Activated T-helper 17 cell treated with anti-CD3 and anti-CD28 coated beads, Interleukin-2, amount 50 U/mL, for 72 hours (primary cell): ENCODE data around the gene GSK3B. TPM values are rescaled to one million over a fixed set of nuclear protein-coding genes. Genes with fewer than 3 reads are reported as not detected.

Experiments
- ATAC-seq: fragments of 150-1000 bp; cut with Tn5 transposase; replicated peaks from 2 replicates; pipeline ENCODE4 v1.10.0; 2021; ENCODE audit warnings: mild to moderate bottlenecking, moderate library complexity
- H3K27ac Mint-ChIP-seq: one replicate; pipeline ENCODE4 v1.8.0; 2022; ENCODE audit warnings: mixed read lengths
- H3K27me3 Mint-ChIP-seq: one replicate; pipeline ENCODE4 v1.8.0; 2022; ENCODE audit warnings: mixed read lengths
- H3K36me3 Mint-ChIP-seq: one replicate; pipeline ENCODE4 v1.8.0; 2022; ENCODE audit warnings: low read depth, mild to moderate bottlenecking, mixed read lengths
- H3K4me1 Mint-ChIP-seq: one replicate; pipeline ENCODE4 v1.8.0; 2022; ENCODE audit warnings: mixed read lengths
- H3K4me3 Mint-ChIP-seq: one replicate; pipeline ENCODE4 v1.8.0; 2022; ENCODE audit warnings: mild to moderate bottlenecking, mixed read lengths
- H3K9me3 Mint-ChIP-seq: one replicate; pipeline ENCODE4 v1.8.0; 2022; ENCODE audit warnings: mixed read lengths
- total RNA-seq, 2 donors: library from RNA; stranded (reverse); gene quantifications; one replicate each; pipeline ENCODE4 v1.2.3, GENCODE V29; 2022

The GSK3B gene
- total RNA-seq, 2 donors from 2014 or later, result 31.5 to 36.9 TPM

DNA sequence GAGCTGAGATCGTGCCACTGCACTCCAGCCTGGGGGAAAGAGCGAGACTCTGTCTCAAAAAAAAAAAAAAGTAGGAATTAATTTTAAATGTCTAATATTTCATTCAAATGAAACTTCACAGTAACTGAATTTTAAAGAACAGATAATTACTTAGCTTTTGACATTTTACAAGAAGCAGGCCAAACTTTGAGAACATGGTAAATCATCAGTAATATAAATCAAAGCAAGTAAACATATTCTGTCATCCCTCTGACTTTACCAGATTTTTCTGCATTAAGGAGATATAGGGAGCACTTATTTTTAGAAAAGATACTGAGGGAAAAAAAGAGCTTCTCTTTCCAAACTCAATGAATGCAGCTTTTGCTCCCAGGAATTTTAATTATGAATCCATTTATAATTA is 275.3 kb downstream of the GSK3B start:
- H3K27ac Mint-ChIP-seq, result no peak overlapping the region
- ATAC-seq, result no peak
- H3K4me3 Mint-ChIP-seq, result no peak overlapping the region
- H3K36me3 Mint-ChIP-seq, result no peaks in the 10 kb centered on the region
- no peaks in the 10 kb centered on the region for H3K4me1 Mint-ChIP-seq
- peaks cover 4% of the 10 kb centered on the region for H3K27me3 Mint-ChIP-seq
- H3K9me3 Mint-ChIP-seq, result no peaks in the 10 kb centered on the region

DNA sequence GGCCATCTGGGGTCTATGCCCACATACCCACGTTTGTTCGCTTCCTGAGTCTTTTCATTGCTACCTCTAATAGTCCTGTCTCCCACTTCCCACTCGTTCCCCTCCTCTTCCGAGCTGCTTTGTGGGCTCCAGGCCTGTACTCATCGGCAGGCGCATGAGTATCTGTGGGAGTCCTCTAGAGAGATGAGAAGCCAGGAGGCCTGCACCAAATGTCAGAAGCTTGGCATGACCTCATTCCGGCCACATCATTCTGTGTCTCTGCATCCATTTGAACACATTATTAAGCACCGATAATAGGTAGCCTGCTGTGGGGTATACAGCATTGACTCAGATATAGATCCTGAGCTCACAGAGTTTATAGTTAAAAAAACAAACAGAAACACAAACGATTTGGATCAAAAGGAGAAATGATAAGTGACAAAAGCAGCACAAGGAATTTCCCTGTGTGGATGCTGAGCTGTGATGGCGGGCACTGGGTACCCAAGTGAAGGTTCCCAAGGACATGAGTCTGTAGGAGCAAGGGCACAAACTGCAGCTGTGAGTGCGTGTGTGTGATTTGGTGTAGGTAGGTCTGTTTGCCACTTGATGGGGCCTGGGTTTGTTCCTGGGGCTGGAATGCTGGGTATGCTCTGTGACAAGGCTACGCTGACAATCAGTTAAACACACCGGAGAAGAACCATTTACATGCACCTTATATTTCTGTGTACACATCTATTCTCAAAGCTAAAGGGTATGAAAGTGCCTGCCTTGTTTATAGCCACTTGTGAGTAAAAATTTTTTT is 276.5 kb downstream of the GSK3B start:
- no peaks in the 10 kb centered on the region for H3K36me3 Mint-ChIP-seq
- H3K4me3 Mint-ChIP-seq, result no peak overlapping the region
- ATAC-seq, result no peak
- H3K9me3 Mint-ChIP-seq, result no peaks in the 10 kb centered on the region
- H3K27me3 Mint-ChIP-seq, result peaks cover 4% of the 10 kb centered on the region
- H3K27ac Mint-ChIP-seq, result no peak overlapping the region
- no peaks in the 10 kb centered on the region for H3K4me1 Mint-ChIP-seq

DNA sequence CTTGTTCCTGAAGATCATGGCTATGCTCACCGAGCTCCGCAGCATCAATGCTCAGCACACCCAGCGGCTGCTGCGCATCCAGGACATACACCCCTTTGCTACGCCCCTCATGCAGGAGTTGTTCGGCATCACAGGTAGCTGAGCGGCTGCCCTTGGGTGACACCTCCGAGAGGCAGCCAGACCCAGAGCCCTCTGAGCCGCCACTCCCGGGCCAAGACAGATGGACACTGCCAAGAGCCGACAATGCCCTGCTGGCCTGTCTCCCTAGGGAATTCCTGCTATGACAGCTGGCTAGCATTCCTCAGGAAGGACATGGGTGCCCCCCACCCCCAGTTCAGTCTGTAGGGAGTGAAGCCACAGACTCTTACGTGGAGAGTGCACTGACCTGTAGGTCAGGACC is 277.2 kb downstream of the GSK3B start:
- Mint-ChIP-seq H3K4me3 (no peak overlapping the region), H3K27ac (no peak overlapping the region), H3K4me1 (no peaks in the 10 kb centered on the region), H3K9me3 (no peaks in the 10 kb centered on the region), H3K27me3 (peaks cover 4% of the 10 kb centered on the region), H3K36me3 (no peaks in the 10 kb centered on the region)
- no peak for ATAC-seq

DNA sequence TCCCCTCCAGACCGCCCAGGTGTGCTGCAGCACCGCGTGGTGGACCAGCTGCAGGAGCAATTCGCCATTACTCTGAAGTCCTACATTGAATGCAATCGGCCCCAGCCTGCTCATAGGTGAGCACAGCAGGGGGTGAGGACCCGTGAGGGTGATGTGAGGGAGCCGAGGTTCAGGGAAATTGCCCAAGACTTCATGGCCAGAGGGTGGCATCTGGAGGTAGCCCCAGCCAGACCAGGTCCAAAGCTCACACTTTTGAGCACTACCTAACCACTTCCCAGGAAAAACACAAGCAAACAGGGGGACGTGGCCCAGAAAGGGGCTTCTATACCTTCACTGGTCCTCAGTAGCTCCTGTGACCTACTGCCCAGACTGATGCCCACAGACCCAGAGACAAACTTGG is 278.5 kb downstream of the GSK3B start:
- Mint-ChIP-seq H3K4me3 (no peak overlapping the region), H3K27me3 (peaks cover 4% of the 10 kb centered on the region), H3K27ac (no peak overlapping the region), H3K4me1 (peaks cover 3% of the 10 kb centered on the region), H3K9me3 (no peaks in the 10 kb centered on the region), H3K36me3 (no peaks in the 10 kb centered on the region)
- no peak for ATAC-seq

DNA sequence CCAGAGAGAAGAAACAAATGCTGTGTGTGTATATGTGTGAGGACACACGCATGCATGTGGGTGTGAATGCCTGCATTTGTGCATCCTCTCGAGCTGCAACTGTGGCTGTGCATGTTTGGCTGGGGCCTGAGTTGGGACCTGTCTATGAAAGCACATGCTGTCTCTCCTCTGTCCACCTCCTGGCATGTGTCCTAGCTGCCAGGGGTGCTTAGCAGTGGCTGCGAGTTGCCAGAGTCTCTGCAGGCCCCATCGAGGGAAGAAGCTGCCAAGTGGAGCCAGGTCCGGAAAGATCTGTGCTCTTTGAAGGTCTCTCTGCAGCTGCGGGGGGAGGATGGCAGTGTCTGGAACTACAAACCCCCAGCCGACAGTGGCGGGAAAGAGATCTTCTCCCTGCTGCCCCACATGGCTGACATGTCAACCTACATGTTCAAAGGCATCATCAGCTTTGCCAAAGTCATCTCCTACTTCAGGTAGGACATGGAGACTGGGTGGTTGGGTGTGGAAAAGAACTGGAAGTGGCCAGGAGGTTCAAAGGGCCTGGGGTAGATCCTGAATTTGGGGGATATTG is 281.7 kb downstream of the GSK3B start:
- Mint-ChIP-seq H3K36me3 (no peaks in the 10 kb centered on the region), H3K9me3 (no peaks in the 10 kb centered on the region), H3K27me3 (peaks cover 4% of the 10 kb centered on the region), H3K4me1 (peaks cover 11% of the 10 kb centered on the region), H3K4me3 (no peak overlapping the region), H3K27ac (no peak overlapping the region)
- ATAC-seq, result no peak

DNA sequence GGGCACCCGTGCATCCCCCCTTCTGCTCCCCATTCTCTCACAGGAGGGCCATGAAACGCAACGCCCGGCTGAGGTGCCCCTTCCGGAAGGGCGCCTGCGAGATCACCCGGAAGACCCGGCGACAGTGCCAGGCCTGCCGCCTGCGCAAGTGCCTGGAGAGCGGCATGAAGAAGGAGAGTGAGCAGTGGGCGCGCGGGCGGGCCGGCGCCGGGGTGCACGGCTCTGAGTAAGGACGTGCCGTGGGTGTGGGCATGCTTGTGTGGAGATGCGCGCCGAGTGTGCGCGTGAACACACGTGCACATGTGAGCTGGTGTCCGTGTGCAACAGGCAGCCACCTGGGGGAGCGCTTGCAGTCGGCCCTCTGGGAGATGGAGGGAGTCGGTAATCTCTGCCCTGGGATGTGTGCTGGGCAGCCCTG is 284.2 kb downstream of the GSK3B start:
- peaks cover 11% of the 10 kb centered on the region for H3K4me1 Mint-ChIP-seq
- peak; percentile 90 for ATAC-seq
- H3K27me3 Mint-ChIP-seq, result peaks cover 4% of the 10 kb centered on the region
- H3K4me3 Mint-ChIP-seq, result peak overlapping the region; percentile 86
- H3K9me3 Mint-ChIP-seq, result no peaks in the 10 kb centered on the region
- H3K36me3 Mint-ChIP-seq, result no peaks in the 10 kb centered on the region
- H3K27ac Mint-ChIP-seq, result peak overlapping the region; percentile 68

DNA sequence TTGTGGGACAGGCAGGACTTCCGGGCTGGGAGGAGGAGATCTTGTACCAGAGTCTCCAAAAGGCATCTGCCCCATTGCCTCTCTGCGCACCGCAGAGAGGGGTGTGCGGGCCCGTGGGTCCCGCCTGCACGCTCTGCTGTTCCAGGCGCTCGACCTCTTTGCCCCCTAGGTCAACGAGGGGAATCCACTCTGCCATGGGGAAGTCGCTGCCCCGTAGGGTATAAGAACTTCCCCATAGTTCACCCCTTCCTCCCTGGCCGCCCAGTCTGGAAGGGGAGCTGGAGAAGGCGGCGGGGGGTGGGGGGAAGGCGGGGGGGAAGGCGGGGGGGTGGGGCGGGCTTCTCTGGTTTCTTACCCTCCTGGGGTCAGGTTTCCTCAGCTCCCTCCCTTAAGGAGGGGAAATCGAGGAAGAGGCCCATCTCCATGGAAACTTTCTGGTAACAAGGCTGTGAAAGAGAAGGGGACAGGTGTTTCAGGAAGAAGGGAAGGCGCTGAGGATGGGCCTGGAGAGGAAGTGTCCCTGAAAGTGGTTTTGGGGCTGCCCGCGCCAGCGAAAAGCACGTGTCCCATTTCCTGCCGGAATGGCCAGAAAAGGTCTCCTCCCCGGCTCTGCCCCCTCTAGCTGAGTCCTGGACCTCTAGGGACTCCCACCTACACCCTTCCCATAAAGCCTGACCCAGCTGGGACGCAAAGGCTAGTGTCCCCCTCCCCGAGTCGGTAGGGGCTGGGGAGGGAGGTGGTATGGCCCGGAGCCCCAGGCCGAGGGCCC is 284.8 kb downstream of the GSK3B start:
- no peaks in the 10 kb centered on the region for H3K9me3 Mint-ChIP-seq
- peak overlapping the region; percentile 86 for H3K4me3 Mint-ChIP-seq
- peaks cover 11% of the 10 kb centered on the region for H3K4me1 Mint-ChIP-seq
- ATAC-seq, result peak; percentile 32
- peaks cover 3% of the 10 kb centered on the region for H3K27me3 Mint-ChIP-seq
- H3K27ac Mint-ChIP-seq, result peak overlapping the region; percentile 68
- no peaks in the 10 kb centered on the region for H3K36me3 Mint-ChIP-seq

DNA sequence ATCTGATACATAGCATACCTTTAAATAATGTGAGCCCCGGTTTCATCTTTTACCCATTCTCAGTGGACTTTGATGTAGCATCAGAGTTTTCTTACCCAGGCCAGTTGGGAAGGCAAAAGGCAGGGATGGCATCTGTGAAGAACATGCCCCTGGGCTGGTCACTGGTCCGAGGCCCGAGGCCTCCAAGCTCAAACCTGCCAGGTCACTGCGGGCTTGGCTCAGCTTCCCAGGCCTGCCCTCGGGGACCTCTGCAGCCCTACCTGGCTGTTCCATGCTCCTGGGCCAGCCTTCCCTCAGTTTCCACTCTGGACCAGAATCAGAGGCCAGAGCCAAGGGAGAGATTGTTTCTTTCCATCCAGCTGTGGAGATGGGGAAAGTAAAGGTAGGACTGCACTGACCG is 285.4 kb downstream of the GSK3B start:
- Mint-ChIP-seq H3K9me3 (no peaks in the 10 kb centered on the region), H3K27me3 (no peaks in the 10 kb centered on the region), H3K36me3 (no peaks in the 10 kb centered on the region), H3K27ac (no peak overlapping the region), H3K4me1 (peaks cover 11% of the 10 kb centered on the region), H3K4me3 (peak overlapping the region; percentile 86)
- ATAC-seq, result no peak

DNA sequence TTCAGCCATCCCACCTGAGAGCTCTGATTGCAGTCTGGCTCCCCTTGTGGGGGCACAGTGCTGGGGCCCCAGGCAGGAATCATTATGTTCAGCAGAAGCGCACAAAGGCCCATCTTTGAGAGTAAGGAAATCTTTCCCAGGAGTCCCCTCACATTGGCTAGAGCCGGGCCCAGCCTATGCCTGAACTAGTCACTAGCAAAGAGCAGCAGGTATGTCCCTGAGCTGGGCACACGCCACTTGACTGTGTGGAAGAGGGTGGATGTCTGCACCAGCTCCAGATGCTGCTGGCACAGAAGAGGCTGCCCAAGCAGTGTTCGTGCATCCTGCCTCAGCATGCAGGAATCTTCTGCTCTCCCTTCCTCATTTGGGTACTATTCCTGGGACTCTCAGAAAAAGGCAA is 286.0 kb downstream of the GSK3B start:
- peak overlapping the region; percentile 86 for H3K4me3 Mint-ChIP-seq

DNA sequence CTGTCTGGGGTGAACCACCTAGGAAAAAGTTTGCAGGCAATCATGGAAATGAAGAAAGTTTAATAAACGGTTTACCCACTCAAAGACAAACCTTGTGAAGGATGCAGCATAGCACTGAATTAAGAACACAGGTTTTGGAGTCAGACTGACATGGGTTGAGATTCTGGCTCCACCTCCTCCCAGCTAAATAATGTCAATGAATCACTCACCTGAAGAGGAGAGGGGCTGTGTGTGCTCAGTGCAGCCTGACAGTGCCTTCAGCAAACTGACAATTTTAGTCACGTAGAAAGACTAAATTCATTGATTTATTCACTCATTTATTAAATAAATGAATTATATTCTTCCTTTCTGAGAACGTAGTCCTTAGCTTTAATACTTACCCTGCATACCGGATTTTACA is 293.4 kb downstream of the GSK3B start:
- no peak for ATAC-seq
- Mint-ChIP-seq H3K9me3 (no peaks in the 10 kb centered on the region), H3K4me3 (no peak overlapping the region)

More for the DNA sequence above, 286.0 kb downstream of the GSK3B start:
- peaks cover 11% of the 10 kb centered on the region for H3K4me1 Mint-ChIP-seq
- H3K9me3 Mint-ChIP-seq, result no peaks in the 10 kb centered on the region
- H3K36me3 Mint-ChIP-seq, result no peaks in the 10 kb centered on the region
- ATAC-seq, result no peak
- no peaks in the 10 kb centered on the region for H3K27me3 Mint-ChIP-seq
- no peak overlapping the region for H3K27ac Mint-ChIP-seq

DNA sequence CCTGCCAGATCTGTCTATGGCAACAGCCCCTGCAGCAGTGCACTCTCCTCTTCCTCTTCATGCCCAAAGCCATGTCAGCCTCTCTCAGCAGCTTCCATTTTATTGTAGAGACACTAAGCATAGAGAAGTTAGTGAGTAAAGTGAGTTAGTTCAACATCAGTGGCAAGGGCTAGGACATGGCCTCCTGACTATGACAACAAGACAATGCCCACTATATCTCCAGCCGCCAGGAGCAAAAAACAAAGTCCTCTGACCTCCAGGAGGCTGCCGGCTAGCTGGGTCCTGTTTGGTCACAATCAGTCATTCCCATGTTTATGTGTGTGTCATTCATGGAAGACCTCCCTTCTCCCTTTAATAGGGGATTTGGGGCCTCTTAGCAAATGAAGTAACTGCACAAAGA is 297.5 kb downstream of the GSK3B start:
- H3K36me3 Mint-ChIP-seq, result no peaks in the 10 kb centered on the region
- H3K27me3 Mint-ChIP-seq, result peaks cover 16% of the 10 kb centered on the region
- H3K9me3 Mint-ChIP-seq, result no peaks in the 10 kb centered on the region
- H3K27ac Mint-ChIP-seq, result no peak overlapping the region
- no peak overlapping the region for H3K4me3 Mint-ChIP-seq
- ATAC-seq, result no peak
- H3K4me1 Mint-ChIP-seq, result no peaks in the 10 kb centered on the region

More for the DNA sequence above, 293.4 kb downstream of the GSK3B start:
- Mint-ChIP-seq H3K27ac (no peak overlapping the region), H3K4me1 (no peaks in the 10 kb centered on the region), H3K27me3 (peaks cover 16% of the 10 kb centered on the region), H3K36me3 (no peaks in the 10 kb centered on the region)

DNA sequence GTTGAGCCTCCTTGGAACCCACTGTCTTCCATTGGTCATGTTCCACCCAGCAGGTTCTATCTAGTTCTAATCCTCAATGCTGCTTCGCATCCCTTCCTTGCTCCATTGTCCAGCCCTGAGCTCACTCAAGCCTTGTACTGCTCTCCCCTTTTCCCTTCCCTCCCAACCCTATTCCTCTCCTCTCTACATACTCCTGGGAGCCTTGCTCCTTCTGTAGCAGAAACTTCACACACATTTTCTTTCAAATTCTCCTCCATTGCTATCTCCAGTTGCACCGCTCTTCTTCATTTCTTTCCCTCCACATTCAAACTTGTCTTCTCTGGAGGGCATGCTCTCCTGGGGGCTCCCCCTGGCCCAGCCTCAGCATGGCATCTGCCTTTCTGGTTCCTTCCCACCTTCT is 297.9 kb downstream of the GSK3B start:
- H3K27ac Mint-ChIP-seq, result no peak overlapping the region
- H3K4me1 Mint-ChIP-seq, result no peaks in the 10 kb centered on the region
- no peaks in the 10 kb centered on the region for H3K9me3 Mint-ChIP-seq
- H3K27me3 Mint-ChIP-seq, result peaks cover 16% of the 10 kb centered on the region
- no peak overlapping the region for H3K4me3 Mint-ChIP-seq
- no peak for ATAC-seq
- H3K36me3 Mint-ChIP-seq, result no peaks in the 10 kb centered on the region

DNA sequence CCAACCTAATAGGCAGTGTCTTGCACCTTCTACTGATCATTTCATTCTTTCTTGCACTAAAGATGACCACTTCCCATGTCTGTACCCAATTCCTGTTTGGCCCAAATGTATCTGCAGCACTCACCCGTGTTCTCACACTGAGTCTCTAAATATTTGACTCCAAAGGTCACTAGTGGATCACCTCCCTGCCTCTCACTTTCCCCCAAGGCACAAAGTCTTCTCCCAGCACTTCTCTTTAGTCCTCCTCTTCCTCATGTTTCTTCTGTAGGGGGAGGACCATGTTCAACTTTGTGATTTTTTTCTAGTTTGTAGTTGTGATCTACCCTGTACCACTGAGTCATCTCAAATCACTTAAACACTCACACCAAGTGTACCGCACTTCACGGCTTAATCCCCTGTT is 298.4 kb downstream of the GSK3B start:
- Mint-ChIP-seq H3K9me3 (no peaks in the 10 kb centered on the region), H3K36me3 (no peaks in the 10 kb centered on the region), H3K27me3 (peaks cover 16% of the 10 kb centered on the region), H3K27ac (no peak overlapping the region), H3K4me3 (no peak overlapping the region), H3K4me1 (no peaks in the 10 kb centered on the region)
- ATAC-seq, result no peak

DNA sequence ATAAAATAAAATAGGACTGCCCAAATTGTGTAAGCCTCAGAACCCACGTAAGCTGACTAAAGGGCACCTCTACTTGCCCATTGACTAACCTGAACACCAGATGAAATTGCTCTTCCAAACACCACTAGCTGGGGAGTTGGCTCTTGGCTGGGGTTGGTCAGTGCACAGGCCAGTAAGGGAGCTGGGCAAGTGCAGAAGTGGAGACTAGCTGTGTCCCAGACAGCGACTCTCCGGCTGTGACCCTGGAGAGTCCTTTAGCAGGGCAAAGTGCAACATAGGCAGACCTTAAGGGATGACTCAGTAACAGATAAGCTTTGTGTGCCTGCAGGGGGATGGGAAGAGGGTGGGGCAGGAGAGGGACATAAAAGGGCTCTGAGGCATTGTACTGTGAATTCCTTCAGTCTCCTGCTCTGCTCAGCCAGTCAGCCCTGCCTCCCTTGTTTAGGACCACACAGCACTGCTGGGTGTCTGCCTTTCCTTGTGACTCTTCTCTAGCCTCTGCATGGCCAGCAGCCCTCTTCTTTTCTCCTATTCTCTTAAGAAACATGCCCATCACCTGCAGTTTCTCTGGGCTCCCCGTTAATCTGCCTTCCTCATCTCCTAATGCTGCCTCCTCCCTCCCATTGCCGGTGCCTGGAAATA is 299.2 kb downstream of the GSK3B start:
- H3K9me3 Mint-ChIP-seq, result no peaks in the 10 kb centered on the region
- ATAC-seq, result no peak
- H3K4me3 Mint-ChIP-seq, result no peak overlapping the region
- no peaks in the 10 kb centered on the region for H3K36me3 Mint-ChIP-seq
- no peaks in the 10 kb centered on the region for H3K4me1 Mint-ChIP-seq
- H3K27me3 Mint-ChIP-seq, result peaks cover 13% of the 10 kb centered on the region
- no peak overlapping the region for H3K27ac Mint-ChIP-seq
